Measurements from ENCODE around the gene CLSTN2. TPM values are rescaled to one million over a fixed set of nuclear protein-coding genes. Genes with fewer than 3 reads are reported as not detected.

CLSTN2 gene
- total and polyA plus RNA-seq, 2 experiments from 2014 or later: 23.0 to 27.0 TPM

DNA sequence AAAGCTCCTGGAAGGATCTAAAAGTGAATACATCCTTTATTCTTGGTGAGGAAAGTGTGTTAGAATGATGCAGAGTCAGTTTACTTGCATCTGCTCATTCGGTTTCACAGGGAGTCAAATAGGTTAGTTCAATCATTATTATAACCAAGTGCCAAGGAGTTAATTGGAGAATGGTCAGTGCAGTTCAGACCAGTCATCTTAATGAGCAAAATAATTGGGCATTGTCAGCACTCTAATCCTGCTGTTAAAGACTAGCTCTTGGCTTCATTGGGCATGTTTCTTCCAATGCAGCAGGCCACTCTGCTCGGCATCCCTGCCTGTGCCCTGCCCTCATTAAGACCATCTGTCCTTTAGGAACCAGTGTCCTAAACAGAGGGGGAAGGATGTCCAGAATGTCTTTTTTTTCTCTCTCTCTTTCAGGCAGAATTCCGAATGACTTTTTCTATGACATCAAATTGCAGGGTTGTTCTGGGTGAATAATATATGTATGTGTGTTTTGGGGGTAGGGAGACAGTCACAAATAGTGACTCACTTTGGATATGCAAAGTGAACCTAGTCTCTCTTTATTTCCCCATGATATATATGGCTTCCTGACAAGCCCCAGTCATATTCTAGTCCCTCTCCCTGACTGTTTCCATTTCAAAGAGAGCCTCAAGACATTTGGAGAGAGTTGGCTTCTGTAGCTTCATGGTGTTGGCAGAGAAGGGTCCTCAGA lies 537.5 kb downstream of the CLSTN2 start:
- Histone ChIP-seq H4K20me1 (ENCODE audit: insufficient read depth, poor library complexity, severe bottlenecking) (no peaks in the 10 kb centered on the region), H3K9me3 (ENCODE audit: low read depth) (no peaks in the 10 kb centered on the region), H3K4me1 (ENCODE audit: insufficient read depth) (peaks cover 3% of the 10 kb centered on the region), H3K27ac (no peak overlapping the region), H3K4me3 (no peak overlapping the region), H2AFZ (no peak overlapping the region), H3K27me3 (no peaks in the 10 kb centered on the region), H3K4me2 (no peak overlapping the region), H3K36me3 (replicated peaks; ENCODE audit: insufficient read depth, low read depth) (no peaks in the 10 kb centered on the region), H3K79me2 (no peaks in the 10 kb centered on the region), H3K9me2 (replicated peaks; ENCODE audit: insufficient read depth) (no peaks in the 10 kb centered on the region)
- 82% methylated on average over 3 of the region's 3 CpGs for WGBS (ENCODE audit: low lambda C conversion rate, missing lambda C conversion rate)
- no peak for TF ChIP-seq EZH2 (IDR thresholded peaks at IDR 0.05; ENCODE audit: borderline replicate concordance)
- TF ChIP-seq, protein P1, sequence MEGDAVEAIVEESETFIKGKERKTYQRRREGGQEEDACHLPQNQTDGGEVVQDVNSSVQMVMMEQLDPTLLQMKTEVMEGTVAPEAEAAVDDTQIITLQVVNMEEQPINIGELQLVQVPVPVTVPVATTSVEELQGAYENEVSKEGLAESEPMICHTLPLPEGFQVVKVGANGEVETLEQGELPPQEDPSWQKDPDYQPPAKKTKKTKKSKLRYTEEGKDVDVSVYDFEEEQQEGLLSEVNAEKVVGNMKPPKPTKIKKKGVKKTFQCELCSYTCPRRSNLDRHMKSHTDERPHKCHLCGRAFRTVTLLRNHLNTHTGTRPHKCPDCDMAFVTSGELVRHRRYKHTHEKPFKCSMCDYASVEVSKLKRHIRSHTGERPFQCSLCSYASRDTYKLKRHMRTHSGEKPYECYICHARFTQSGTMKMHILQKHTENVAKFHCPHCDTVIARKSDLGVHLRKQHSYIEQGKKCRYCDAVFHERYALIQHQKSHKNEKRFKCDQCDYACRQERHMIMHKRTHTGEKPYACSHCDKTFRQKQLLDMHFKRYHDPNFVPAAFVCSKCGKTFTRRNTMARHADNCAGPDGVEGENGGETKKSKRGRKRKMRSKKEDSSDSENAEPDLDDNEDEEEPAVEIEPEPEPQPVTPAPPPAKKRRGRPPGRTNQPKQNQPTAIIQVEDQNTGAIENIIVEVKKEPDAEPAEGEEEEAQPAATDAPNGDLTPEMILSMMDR (IDR thresholded peaks at IDR 0.05; ENCODE audit: poor library complexity): no peak
- TF ChIP-seq EZH2phosphoT487 (IDR thresholded peaks at IDR 0.05; ENCODE audit: low read depth, severe bottlenecking, unreplicated experiment): no peak
- no peak for DNase-seq (ENCODE audit: low spot score)

- Histone ChIP-seq H3K4me2 (no peak overlapping the region), H3K36me3 (replicated peaks; ENCODE audit: insufficient read depth, low read depth) (no peaks in the 10 kb centered on the region), H3K9me2 (replicated peaks; ENCODE audit: insufficient read depth) (no peaks in the 10 kb centered on the region), H3K4me3 (no peak overlapping the region), H3K9me3 (ENCODE audit: low read depth) (no peaks in the 10 kb centered on the region), H3K27me3 (no peaks in the 10 kb centered on the region), H2AFZ (no peak overlapping the region), H3K79me2 (no peaks in the 10 kb centered on the region), H3K27ac (no peak overlapping the region), H3K4me1 (ENCODE audit: insufficient read depth) (no peaks in the 10 kb centered on the region), H4K20me1 (ENCODE audit: insufficient read depth, poor library complexity, severe bottlenecking) (no peaks in the 10 kb centered on the region)
- WGBS (ENCODE audit: low lambda C conversion rate, missing lambda C conversion rate): 52% methylated on average over 1 of the region's 1 CpG
- no peak for TF ChIP-seq EZH2phosphoT487 (IDR thresholded peaks at IDR 0.05; ENCODE audit: low read depth, severe bottlenecking, unreplicated experiment)
- TF ChIP-seq EZH2 (IDR thresholded peaks at IDR 0.05; ENCODE audit: borderline replicate concordance): no peak
- TF ChIP-seq, protein P1 (IDR thresholded peaks at IDR 0.05; ENCODE audit: poor library complexity): no peak
- DNase-seq (ENCODE audit: low spot score): no peak
These were observed 552.6 kb downstream of the CLSTN2 start for GRCh38 chr3:140487566-140487965.

GRCh38 chr3:140493271-140493670 lies 558.3 kb downstream of the CLSTN2 start:
- Histone ChIP-seq H3K36me3 (replicated peaks; ENCODE audit: insufficient read depth, low read depth) (no peaks in the 10 kb centered on the region), H3K79me2 (no peaks in the 10 kb centered on the region), H3K9me3 (ENCODE audit: low read depth) (no peaks in the 10 kb centered on the region), H3K4me2 (no peak overlapping the region), H4K20me1 (ENCODE audit: insufficient read depth, poor library complexity, severe bottlenecking) (no peaks in the 10 kb centered on the region), H3K9me2 (replicated peaks; ENCODE audit: insufficient read depth) (no peaks in the 10 kb centered on the region), H3K27me3 (no peaks in the 10 kb centered on the region), H3K27ac (no peak overlapping the region), H3K4me1 (ENCODE audit: insufficient read depth) (no peaks in the 10 kb centered on the region), H3K4me3 (no peak overlapping the region), H2AFZ (no peak overlapping the region)
- TF ChIP-seq EZH2 (IDR thresholded peaks at IDR 0.05; ENCODE audit: borderline replicate concordance) (no peak), EZH2phosphoT487 (IDR thresholded peaks at IDR 0.05; ENCODE audit: low read depth, severe bottlenecking, unreplicated experiment) (no peak)
- TF ChIP-seq, protein P1 (IDR thresholded peaks at IDR 0.05; ENCODE audit: poor library complexity): no peak
- WGBS (ENCODE audit: low lambda C conversion rate, missing lambda C conversion rate): 96% methylated on average over 1 of the region's 1 CpG
- no peak for DNase-seq (ENCODE audit: low spot score)

Data from hepatocyte (in vitro differentiated cells).